LNCaP clone FGC (cell line): ENCODE measurements around the gene CAMTA2.

Experiments
- DNase-seq: peaks from one replicate; pipeline ENCODE4 v3.0.0-alpha.2; 2011; ENCODE audit warnings: low read depth
- H3K4me3 ChIP-seq: 2 replicates; pipeline ENCODE4 v1.5.1; 2011; ENCODE audit warnings: mild to moderate bottlenecking, low read depth, low read length, control low read depth
- TF ChIP-seq, protein P1 (sequence below): IDR thresholded peaks from 2 replicates; pipeline ENCODE4 v1.5.1; 2012; ENCODE audit warnings: mild to moderate bottlenecking; ENCODE audit not compliant: control insufficient read depth, insufficient read depth; ENCODE audit errors: extremely low read depth

Gene CAMTA2

DNA sequence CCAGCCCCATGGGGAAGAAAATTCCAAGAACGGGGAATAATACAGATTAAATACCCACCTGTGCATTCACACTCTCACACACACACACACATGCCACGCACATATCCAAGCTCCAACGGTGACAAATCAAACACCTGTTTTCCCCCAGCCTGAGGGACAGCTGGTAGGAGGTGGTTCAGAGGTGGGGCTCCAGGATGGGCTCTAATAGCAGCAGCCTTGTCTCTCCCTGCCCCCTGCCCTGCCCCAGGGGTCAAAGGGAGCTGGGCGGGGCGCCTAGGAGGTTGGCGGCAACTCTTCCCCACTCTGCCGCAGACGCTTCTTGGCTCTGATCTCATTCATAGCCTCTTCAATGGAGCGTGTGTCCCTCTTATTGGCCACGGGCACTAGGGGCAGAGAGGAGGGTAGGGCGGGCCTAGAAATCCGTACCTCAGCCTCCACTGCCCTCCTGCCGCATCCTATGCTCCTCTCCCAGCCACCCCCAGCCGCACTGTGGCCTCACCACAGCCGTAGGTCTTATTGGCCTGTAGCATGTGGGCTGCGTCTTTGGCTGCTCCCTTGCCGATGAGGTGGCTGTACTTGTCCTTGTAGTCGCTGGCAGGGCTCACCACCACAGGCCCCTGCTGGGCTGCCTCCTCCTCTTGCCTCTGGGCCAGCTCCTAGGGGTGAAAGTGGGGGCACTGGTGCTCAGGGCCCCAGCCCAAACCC is 28.1 kb downstream of the CAMTA2 start:
- DNase-seq: no peak
- TF ChIP-seq, protein P1, sequence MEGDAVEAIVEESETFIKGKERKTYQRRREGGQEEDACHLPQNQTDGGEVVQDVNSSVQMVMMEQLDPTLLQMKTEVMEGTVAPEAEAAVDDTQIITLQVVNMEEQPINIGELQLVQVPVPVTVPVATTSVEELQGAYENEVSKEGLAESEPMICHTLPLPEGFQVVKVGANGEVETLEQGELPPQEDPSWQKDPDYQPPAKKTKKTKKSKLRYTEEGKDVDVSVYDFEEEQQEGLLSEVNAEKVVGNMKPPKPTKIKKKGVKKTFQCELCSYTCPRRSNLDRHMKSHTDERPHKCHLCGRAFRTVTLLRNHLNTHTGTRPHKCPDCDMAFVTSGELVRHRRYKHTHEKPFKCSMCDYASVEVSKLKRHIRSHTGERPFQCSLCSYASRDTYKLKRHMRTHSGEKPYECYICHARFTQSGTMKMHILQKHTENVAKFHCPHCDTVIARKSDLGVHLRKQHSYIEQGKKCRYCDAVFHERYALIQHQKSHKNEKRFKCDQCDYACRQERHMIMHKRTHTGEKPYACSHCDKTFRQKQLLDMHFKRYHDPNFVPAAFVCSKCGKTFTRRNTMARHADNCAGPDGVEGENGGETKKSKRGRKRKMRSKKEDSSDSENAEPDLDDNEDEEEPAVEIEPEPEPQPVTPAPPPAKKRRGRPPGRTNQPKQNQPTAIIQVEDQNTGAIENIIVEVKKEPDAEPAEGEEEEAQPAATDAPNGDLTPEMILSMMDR: no peak
- no peak overlapping the region for H3K4me3 ChIP-seq

DNA sequence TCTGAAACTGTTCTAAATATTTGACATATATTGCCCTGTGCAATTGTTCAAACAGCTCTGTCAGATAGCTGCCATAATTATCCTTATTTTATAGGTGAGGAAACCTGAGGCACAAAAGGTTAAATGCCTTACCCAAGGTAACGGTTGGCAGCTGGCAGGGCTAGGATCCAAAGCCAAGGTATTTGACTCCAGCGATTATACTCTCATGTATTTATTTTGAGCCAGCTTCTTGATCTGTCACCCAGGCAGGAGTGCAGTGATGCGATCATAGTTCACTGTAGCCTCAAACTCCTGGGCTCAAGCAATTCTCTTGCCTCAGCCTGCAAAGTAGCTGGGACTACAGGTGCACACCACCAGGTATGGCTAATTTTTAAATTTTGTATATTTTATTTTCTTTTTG is 29.4 kb downstream of the CAMTA2 start:
- TF ChIP-seq, protein P1: no peak
- DNase-seq: no peak
- no peak overlapping the region for H3K4me3 ChIP-seq

DNA sequence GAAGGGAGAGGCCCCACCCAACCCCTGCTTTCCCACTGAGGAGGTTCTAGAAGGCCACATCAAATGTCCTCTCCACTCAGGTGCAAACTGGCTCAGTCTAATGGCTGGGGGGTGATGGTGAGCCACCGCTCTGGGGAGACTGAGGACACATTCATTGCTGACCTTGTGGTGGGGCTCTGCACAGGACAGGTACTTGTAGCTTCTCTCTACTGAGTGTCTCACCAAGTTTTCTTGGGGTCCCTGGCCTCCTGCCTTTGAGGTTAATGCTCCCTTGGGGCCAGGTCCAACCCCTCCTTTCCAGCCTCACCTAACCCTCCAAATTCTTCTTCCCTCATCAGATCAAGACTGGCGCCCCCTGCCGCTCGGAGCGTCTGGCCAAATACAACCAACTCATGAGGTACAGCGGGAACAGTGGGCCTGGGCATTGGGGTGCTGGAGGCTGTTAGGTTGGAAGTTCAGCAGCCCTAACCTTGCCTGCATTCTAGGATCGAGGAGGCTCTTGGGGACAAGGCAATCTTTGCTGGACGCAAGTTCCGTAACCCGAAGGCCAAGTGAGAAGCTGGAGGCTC is 30.9 kb downstream of the CAMTA2 start:
- DNase-seq: no peak
- TF ChIP-seq, protein P1: no peak
- H3K4me3 ChIP-seq: no peak overlapping the region

DNA sequence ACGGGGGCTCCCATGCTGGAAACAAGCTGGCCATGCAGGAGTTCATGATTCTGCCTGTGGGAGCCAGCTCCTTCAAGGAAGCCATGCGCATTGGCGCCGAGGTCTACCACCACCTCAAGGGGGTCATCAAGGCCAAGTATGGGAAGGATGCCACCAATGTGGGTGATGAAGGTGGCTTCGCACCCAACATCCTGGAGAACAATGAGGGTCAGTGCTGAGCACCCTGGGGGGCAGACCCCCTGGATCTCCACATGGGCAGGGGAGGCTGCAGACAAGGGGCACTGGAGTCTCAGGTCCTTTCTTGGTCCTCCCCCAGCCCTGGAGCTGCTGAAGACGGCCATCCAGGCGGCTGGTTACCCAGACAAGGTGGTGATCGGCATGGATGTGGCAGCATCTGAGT is 32.4 kb downstream of the CAMTA2 start:
- DNase-seq: no peak
- H3K4me3 ChIP-seq: no peak overlapping the region
- TF ChIP-seq, protein P1: no peak

DNA sequence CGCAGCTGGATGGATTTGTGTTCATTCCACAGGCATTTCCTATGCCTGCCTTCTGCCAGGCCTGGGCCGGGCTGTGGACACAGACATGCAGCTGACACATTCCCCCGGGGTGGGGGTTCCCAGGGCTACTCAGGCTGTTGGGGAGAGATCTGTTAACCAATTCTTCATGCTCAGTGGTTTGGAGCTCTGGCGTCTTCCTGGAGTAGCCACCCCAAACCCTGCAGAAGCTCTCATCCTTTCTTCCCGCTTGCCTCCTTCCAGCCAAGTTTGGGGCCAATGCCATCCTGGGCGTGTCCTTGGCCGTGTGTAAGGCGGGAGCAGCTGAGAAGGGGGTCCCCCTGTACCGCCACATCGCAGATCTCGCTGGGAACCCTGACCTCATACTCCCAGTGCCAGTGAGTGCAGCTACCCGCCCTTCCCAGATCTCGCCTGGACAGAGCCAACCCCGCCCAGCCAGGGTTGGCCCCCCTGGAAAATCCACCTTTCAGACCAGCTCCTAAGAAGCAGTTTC is 34.0 kb downstream of the CAMTA2 start:
- no peak overlapping the region for H3K4me3 ChIP-seq
- no peak for DNase-seq
- TF ChIP-seq, protein P1: no peak

DNA sequence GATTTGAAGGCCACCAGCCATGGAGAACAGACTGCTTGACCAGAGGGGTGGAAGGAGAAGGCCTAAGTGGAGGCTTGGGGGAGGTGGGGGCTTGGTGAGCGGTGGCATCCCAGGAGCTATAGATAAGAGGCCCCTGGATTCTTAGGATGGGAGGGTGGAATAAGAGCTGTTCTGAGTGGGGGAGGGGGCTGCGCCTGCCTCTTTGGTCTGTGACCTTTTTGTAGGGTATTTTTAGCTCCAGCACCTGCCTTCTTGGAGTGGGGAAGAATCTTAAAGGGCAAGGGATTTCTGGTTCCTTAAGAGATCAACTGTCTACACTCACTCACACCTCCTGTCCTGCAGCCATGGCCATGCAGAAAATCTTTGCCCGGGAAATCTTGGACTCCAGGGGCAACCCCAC is 36.0 kb downstream of the CAMTA2 start:
- no peak overlapping the region for H3K4me3 ChIP-seq
- TF ChIP-seq, protein P1: no peak
- DNase-seq: no peak
